H1 (cell line): ENCODE measurements around the gene DCLRE1A.
"Not testable (repeated sequence)": the region's sequence is repeated elsewhere in the genome, so short reads cannot be mapped to it uniquely, and the experiment has no call there.

Source experiments
- CTCF ChIP-seq, 3 experiments: IDR thresholded peaks; 1 replicate in 2 of 3; 2 replicates in 1 of 3; pipeline versions ENCODE4 v1.5.1 to v1.6.1; 2011; ENCODE audit warnings: low read length in 3 of 3, mild to moderate bottlenecking in 3 of 3, inconsistent platforms in 2 of 3, low read depth in 1 of 3, moderate library complexity in 1 of 3; ENCODE audit not compliant: insufficient read depth in 1 of 3; ENCODE audit errors: control extremely low read depth in 1 of 3
- EP300 ChIP-seq, 2 experiments: IDR thresholded peaks; 1 replicate in 1 of 2; 2 replicates in 1 of 2; pipeline ENCODE4 v1.6.1; 2011 to 2012; ENCODE audit warnings: low read depth in 2 of 2, low read length in 2 of 2, mild to moderate bottlenecking in 2 of 2, borderline replicate concordance in 1 of 2, inconsistent platforms in 1 of 2, moderate library complexity in 1 of 2
- GABPA ChIP-seq: IDR thresholded peaks from 2 replicates; pipeline ENCODE4 v1.6.1; 2011; ENCODE audit warnings: mild to moderate bottlenecking, low read length, moderate library complexity, borderline replicate concordance; ENCODE audit not compliant: insufficient read depth
- JUN ChIP-seq: IDR thresholded peaks from 2 replicates; pipeline ENCODE4 v1.6.1; 2011; ENCODE audit warnings: low read depth, mild to moderate bottlenecking, improper control_type of control experiment, low read length
- MAX ChIP-seq: IDR thresholded peaks from 2 replicates; pipeline ENCODE4 v1.6.1; 2012; ENCODE audit warnings: inconsistent platforms
- PHF8 ChIP-seq: fragments of 200-600 bp; sonication (generic); conservative IDR thresholded peaks from 2 replicates; pipeline ENCODE4 v1.7.1; 2012; ENCODE audit warnings: low read depth, mild to moderate bottlenecking, inconsistent platforms, low read length, moderate library complexity
- POLR2A ChIP-seq, 2 experiments: IDR thresholded peaks; 1 replicate in 1 of 2; 2 replicates in 1 of 2; pipeline ENCODE4 v1.6.1; 2011; ENCODE audit warnings: low read depth in 2 of 2, low read length in 2 of 2, mild to moderate bottlenecking in 2 of 2; ENCODE audit errors: control extremely low read depth in 1 of 2
- POLR2AphosphoS5 ChIP-seq: IDR thresholded peaks from 2 replicates; pipeline ENCODE4 v1.6.1; 2011; ENCODE audit warnings: low read depth, low read length
- SP1 ChIP-seq: IDR thresholded peaks from 2 replicates; pipeline ENCODE4 v1.6.1; 2011; ENCODE audit warnings: low read depth, low read length
- SRF ChIP-seq: IDR thresholded peaks from 2 replicates; pipeline ENCODE4 v1.6.1; 2011; ENCODE audit warnings: mild to moderate bottlenecking, low read depth, low read length, moderate library complexity
- TAF7 ChIP-seq: optimal IDR thresholded peaks from 2 replicates; pipeline ENCODE3; 2011; ENCODE audit warnings: low read depth, mild to moderate bottlenecking, inconsistent platforms, low read length, moderate library complexity, borderline replicate concordance
- TBP ChIP-seq: IDR thresholded peaks from 2 replicates; pipeline ENCODE4 v1.6.1; 2011; ENCODE audit warnings: low read depth, low read length, improper control_type of control experiment
- TEAD4 ChIP-seq: IDR thresholded peaks from 2 replicates; pipeline ENCODE4 v1.6.1; 2012; ENCODE audit warnings: low read depth, low read length, inconsistent platforms, mixed read lengths
- USF2 ChIP-seq: IDR thresholded peaks from 2 replicates; pipeline ENCODE4 v1.6.1; 2011; ENCODE audit warnings: low read length, improper control_type of control experiment

- not testable (repeated sequence) for TF ChIP-seq SP1; POLR2A (IDR thresholded peaks at IDR 0.05; ENCODE audit: control extremely low read depth in 1 of 2, low read depth in 2 of 2, low read length in 2 of 2); POLR2AphosphoS5; CTCF (IDR thresholded peaks at IDR 0.05; ENCODE audit: control extremely low read depth in 1 of 3, insufficient read depth in 1 of 3, low read depth in 1 of 3, low read length in 3 of 3); TAF7; USF2; PHF8; EP300 (IDR thresholded peaks at IDR 0.05; ENCODE audit: borderline replicate concordance in 1 of 2, low read depth in 2 of 2, low read length in 2 of 2); TBP; TEAD4; JUN; MAX; GABPA; SRF
Observed at GRCh38 chr10:113814700-113815099, 39.2 kb downstream of the DCLRE1A start.
